Left ventricle myocardium superior (tissue), 1 donor: Measurements from ENCODE around the gene SLAIN1. TPM values are rescaled to one million over a fixed set of nuclear protein-coding genes. Genes with fewer than 3 reads are reported as not detected.

Source experiments
- ATAC-seq: fragments of 200-7000 bp; cut with Tn5 transposase; one replicate; pipeline ENCODE4 v1.9.1; 2020; ENCODE audit warnings: mild to moderate bottlenecking, moderate library complexity
- DNase-seq: peaks from one replicate; pipeline ENCODE4 v3.0.0-alpha.2; 2020
- intact Hi-C: fragments of 100-400 bp; cut with micrococcal nuclease; formaldehyde crosslinking; loops from one replicate; pipeline ENCODE4 v1.11.0; 2022
- total RNA-seq: library from RNA; stranded (reverse); fragmentation: NEBNext Ultra II Directional; extraction: Animal tissue kit (Norgen Biotek cat#: 25700); gene quantifications from one replicate; pipeline ENCODE4 v1.2.1, GENCODE V29; 2021
- donor health status: DM: no; HTN: yes; CAD: no; lungs with severe emphysema.

Gene SLAIN1
- total RNA-seq, 1 donor from 2014 or later = 7.1 TPM

GRCh38 chr13:77701305-77701704, 3.8 kb downstream of the SLAIN1 start:
- no peak for ATAC-seq
- no peak for DNase-seq
- intact Hi-C loops = no loop called here

DNA sequence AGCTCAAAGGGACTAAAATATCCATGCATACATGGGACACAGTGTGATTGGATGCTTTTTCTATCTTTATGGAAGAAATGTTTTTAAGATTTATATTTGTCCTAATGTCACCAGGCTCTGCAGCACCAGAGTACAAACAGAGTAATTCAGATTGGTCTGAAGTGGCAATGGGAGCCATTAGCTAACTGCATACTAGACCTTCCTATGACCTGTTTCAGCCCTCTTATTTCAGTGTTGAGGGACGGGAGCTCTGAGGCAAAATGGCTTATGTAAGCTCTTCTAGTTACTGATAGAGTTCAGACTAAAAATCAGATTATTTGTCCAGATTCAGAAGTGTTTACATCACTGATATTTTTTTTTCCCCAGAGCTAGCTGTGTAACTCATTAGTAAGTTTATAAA, 4.9 kb downstream of the SLAIN1 start:
- no peak for DNase-seq
- intact Hi-C loops = no loop called here

GRCh38 chr13:77703408-77703807, 5.9 kb downstream of the SLAIN1 start:
- intact Hi-C loops = no loop called here
- ATAC-seq (no peak), DNase-seq (no peak)

More for the DNA sequence above, 4.9 kb downstream of the SLAIN1 start:
- ATAC-seq = no peak

- intact Hi-C loops = no loop called here
- DNase-seq (no peak), ATAC-seq (no peak)
Observed at GRCh38 chr13:77714119-77714755, 16.8 kb downstream of the SLAIN1 start.

DNA sequence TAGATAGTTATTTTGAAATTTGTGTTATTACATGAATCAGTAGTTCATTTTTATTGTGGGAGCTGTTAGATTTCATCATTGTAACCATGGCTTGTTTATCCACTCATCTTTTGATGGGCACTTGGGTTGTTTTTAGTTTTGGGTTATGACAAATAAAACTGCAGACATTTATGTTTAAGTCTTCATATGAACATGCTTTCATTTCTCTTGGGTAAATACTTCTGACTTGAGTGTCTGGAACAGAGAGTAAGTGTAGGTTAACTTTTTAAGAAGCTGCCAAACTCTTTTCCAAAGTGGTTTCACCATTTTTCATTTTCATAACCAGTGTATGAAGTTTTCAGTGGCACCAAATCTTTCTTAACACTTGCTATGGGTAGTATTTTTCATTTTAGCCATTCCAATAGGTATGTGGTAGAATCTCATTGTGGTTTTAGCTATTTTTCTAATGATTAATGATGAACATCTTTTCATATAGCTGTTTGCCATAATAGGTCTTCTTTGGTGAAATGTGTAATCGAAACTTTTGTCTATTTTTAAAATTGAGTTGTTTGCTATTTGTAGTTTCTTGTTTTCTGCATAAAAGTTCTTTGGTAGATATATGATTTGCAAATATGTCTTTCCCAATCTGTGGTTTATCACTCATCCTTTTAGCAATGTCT, 17.9 kb downstream of the SLAIN1 start:
- ATAC-seq (no peak), DNase-seq (no peak)
- intact Hi-C loops = no loop called here

DNA sequence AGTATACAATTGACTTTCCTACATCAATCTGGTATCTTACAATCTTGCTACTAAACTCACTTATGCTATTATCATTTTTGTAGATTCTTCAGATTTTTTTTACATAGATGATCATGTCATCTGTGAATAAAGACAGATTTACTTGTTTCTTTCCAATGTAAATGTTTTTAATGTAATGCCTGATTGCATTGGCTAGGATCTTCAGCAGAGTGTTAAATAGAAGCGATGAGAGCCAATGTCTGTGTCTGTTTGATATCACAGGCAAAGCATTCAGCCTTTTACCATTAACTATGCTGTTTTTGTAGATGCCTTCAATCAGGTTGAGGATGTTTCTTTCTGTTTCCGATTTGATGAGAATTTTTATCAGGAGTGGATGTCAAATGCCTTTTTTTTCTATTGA, 19.2 kb downstream of the SLAIN1 start:
- intact Hi-C loops = no loop called here
- DNase-seq = no peak

GRCh38 chr13:77717508-77717907, 20.0 kb downstream of the SLAIN1 start:
- DNase-seq (no peak), ATAC-seq (no peak)
- intact Hi-C loops = no loop called here

More for the DNA sequence above, 19.2 kb downstream of the SLAIN1 start:
- ATAC-seq = no peak

GRCh38 chr13:77719128-77719527, 21.6 kb downstream of the SLAIN1 start:
- intact Hi-C loops = no loop called here
- no peak for ATAC-seq

DNA sequence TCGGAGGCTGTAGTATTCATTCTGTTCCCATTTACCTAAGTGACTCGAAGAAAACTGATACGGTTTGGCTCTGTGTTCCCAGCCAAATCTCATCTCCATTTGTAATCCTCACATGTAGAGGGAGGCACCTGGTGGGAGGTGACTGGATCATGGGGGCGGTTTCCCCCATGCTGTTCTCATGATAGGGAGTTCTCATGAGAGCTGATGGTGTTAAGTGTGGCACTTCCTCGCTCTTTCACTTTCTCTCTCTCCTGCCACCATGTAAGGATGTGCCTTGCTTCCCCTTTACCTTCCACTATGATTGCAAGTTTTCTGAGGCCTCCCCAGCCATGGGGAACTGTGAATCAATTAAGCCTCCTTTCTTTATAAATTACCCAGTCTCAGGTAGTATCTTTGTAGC, 23.5 kb downstream of the SLAIN1 start:
- intact Hi-C loops = no loop called here
- DNase-seq (no peak), ATAC-seq (no peak)

More at GRCh38 chr13:77719128-77719527, 21.6 kb downstream of the SLAIN1 start:
- no peak for DNase-seq

- ATAC-seq (no peak), DNase-seq (no peak)
- intact Hi-C loops = no loop called here
Observed at GRCh38 chr13:77724092-77724491, 26.6 kb downstream of the SLAIN1 start.

- DNase-seq = no peak
- intact Hi-C loops = no loop called here
- no peak for ATAC-seq
Observed at GRCh38 chr13:77725071-77725470, 27.6 kb downstream of the SLAIN1 start.

GRCh38 chr13:77728265-77729125, 31.0 kb downstream of the SLAIN1 start:
- no peak for ATAC-seq
- no peak for DNase-seq
- intact Hi-C loops = no loop called here

GRCh38 chr13:77729502-77730221, 32.2 kb downstream of the SLAIN1 start:
- DNase-seq (no peak), ATAC-seq (no peak)
- intact Hi-C loops = no loop called here

DNA sequence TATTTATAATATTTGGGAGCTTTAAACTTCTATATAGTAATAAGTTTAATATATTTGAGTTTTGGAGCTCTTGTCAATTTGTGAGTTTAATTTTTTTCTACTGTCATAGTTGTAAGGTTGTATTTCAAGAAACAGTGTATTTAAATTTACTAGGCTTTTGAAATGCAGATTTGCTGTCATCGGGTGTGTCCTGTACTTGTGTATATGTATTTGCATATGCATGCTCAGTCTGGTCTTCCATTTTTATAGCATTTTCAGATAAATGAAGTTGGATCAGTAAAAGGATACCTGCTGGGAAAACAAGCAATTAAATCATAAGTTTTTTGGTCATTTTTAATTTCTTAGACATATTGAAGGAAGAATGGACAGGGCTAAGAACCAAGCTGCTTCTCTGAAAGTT, 33.1 kb downstream of the SLAIN1 start:
- intact Hi-C loops = no loop called here
- DNase-seq (no peak), ATAC-seq (no peak)

DNA sequence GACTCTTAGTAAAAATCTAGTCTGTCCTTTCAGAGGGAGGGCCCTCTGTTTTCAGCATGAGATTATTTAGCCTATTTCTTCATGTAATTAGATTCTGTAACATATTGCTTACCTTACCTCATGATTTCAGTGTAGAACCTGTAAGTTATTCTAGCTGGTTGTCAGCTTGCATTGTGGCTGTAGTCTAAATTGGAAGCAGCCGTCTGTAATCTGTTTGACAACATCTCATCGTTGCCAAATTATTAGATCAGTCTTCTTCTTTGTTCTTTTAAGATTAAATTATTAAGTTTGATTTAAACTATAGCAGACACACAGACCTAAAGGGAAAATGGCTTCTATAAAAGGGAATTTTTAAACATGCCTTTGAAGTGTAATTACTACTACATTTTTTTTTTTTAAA, 34.8 kb downstream of the SLAIN1 start:
- no peak for DNase-seq
- intact Hi-C loops = no loop called here
- no peak for ATAC-seq

DNA sequence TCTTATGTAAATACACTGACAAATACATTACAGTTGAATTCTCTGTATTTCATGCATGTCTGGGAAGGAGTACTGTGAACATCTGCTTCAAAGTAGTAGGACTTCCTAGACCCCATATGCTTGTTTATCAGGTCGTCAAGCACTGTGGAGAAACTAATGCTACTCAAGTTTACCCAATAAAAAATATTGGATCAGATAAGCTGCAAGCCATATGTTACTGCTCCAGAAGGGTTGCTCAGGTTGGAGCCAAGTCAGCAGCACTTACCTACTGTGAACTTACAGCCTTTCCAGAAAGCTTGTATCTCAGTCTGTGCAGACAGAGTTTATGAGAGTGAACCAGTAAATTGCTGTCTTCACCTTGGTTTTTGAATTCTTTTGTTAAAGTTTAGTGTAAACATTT, 36.2 kb downstream of the SLAIN1 start:
- intact Hi-C loops = no loop called here
- no peak for ATAC-seq

GRCh38 chr13:77737583-77738200, 40.2 kb downstream of the SLAIN1 start:
- ATAC-seq (no peak), DNase-seq (no peak)
- intact Hi-C loops = no loop called here

More for the DNA sequence above, 36.2 kb downstream of the SLAIN1 start:
- DNase-seq = no peak

DNA sequence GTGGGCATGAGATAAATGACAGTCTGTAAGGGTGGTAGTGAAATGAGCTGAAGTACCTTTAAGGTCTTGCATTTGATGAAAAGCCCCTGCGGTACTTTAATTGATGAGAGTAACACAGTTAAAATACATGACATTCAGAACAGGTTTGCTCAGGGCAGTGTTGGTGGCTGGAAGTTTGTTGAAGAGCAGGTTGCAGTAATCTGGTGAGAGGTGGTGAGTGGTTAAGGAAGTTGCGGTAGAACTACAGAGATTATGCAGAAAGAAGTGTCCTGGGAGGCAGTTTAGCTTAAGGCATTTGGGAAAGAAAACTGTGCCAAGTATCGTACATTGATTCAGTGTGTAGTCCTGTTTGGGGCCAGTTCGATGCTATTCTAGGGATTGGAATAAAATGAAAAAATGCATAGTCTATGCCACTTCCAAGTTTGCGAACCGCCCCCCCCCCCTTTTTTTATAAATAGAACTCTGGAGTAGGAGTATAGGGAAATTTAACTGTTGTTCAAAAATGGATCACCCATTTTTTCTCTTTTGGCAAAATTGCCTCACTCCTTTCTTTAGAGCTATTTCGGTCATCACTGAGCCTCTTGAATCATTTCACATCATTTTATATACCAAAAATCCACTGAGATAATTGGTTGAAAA, 42.7 kb downstream of the SLAIN1 start:
- intact Hi-C loops = no loop called here
- ATAC-seq (no peak), DNase-seq (no peak)
